ENCODE results near the gene FYB1.

The FYB1 gene

GRCh38 chr5:39177631-39177964, 41.8 kb downstream of the FYB1 start:
- no peak overlapping the region for H3K4me3 ChIP-seq (ENCODE audit: low read depth, low read length)
- DNase-seq (ENCODE audit: low read depth), result no peak
- no peak for TF ChIP-seq CTCF (IDR thresholded peaks at IDR 0.05; ENCODE audit: control insufficient read depth, extremely low read depth, insufficient read depth)

- DNase-seq (ENCODE audit: low read depth), result no peak
- H3K4me3 ChIP-seq (ENCODE audit: low read depth, low read length), result no peak overlapping the region
- no peak for TF ChIP-seq CTCF (IDR thresholded peaks at IDR 0.05; ENCODE audit: control insufficient read depth, extremely low read depth, insufficient read depth)
Measured at GRCh38 chr5:39176759-39177630, 42.4 kb downstream of the FYB1 start.

GRCh38 chr5:39175273-39175955, 43.9 kb downstream of the FYB1 start:
- no peak overlapping the region for H3K4me3 ChIP-seq (ENCODE audit: low read depth, low read length)
- no peak for TF ChIP-seq CTCF (IDR thresholded peaks at IDR 0.05; ENCODE audit: control insufficient read depth, extremely low read depth, insufficient read depth)
- DNase-seq (ENCODE audit: low read depth), result no peak

GRCh38 chr5:39173069-39173468, 46.3 kb downstream of the FYB1 start:
- H3K4me3 ChIP-seq (ENCODE audit: low read depth, low read length), result no peak overlapping the region
- TF ChIP-seq CTCF (IDR thresholded peaks at IDR 0.05; ENCODE audit: control insufficient read depth, extremely low read depth, insufficient read depth), result no peak
- no peak for DNase-seq (ENCODE audit: low read depth)

GRCh38 chr5:39172593-39172992, 46.8 kb downstream of the FYB1 start:
- no peak for DNase-seq (ENCODE audit: low read depth)
- H3K4me3 ChIP-seq (ENCODE audit: low read depth, low read length), result no peak overlapping the region
- no peak for TF ChIP-seq CTCF (IDR thresholded peaks at IDR 0.05; ENCODE audit: control insufficient read depth, extremely low read depth, insufficient read depth)

GRCh38 chr5:39171647-39172046, 47.7 kb downstream of the FYB1 start:
- no peak for DNase-seq (ENCODE audit: low read depth)
- no peak overlapping the region for H3K4me3 ChIP-seq (ENCODE audit: low read depth, low read length)
- no peak for TF ChIP-seq CTCF (IDR thresholded peaks at IDR 0.05; ENCODE audit: control insufficient read depth, extremely low read depth, insufficient read depth)
